Gastroesophageal sphincter (tissue), 4 donors: ENCODE results near the gene KCNK7. TPM values are rescaled to one million over a fixed set of nuclear protein-coding genes. Genes with fewer than 3 reads are reported as not detected.

Source experiments
- ATAC-seq: fragments of 150-250 bp; one replicate; pipeline ENCODE4 v1.9.1; 2016; ENCODE audit warnings: mild to moderate bottlenecking, moderate library complexity
- H3K27ac ChIP-seq, 4 donors: fragments of 200-600 bp; sonication (generic) in 3 of 4; 1 replicate in 3 of 4; 2 replicates in 1 of 4; pipeline ENCODE4 v1.5.1; 2016 to 2019
- H3K27me3 ChIP-seq: fragments of 200-600 bp; sonication (generic); one replicate; pipeline ENCODE4 v1.5.1; 2019
- H3K36me3 ChIP-seq, 2 donors: fragments of 200-600 bp; sonication (generic); one replicate each; pipeline ENCODE4 v1.5.1; 2019; ENCODE audit warnings: control low read depth in 1 of 2
- H3K4me1 ChIP-seq, 3 donors: fragments of 200-600 bp; sonication (generic); 1 replicate in 2 of 3; 2 replicates in 1 of 3; pipeline ENCODE4 v1.5.1; 2016 to 2019; ENCODE audit warnings: control low read depth in 2 of 3
- H3K4me3 ChIP-seq, 2 donors: fragments of 200-600 bp; sonication (generic); one replicate each; pipeline ENCODE4 v1.5.1; 2019; ENCODE audit warnings: mild to moderate bottlenecking in 1 of 2, moderate library complexity in 1 of 2
- H3K9me3 ChIP-seq, 3 donors: fragments of 200-600 bp; sonication (generic); one replicate each; pipeline ENCODE4 v1.5.1; 2017 to 2019; ENCODE audit warnings: control low read depth in 2 of 3
- CTCF ChIP-seq, 4 experiments: fragments of 200-600 bp in 2 of 4; fragments of 450-650 bp in 2 of 4; sonication (generic) in 1 of 4; IDR thresholded peaks; one replicate each; pipeline ENCODE4 v1.5.1; 2017 to 2019; ENCODE audit warnings: antibody characterized with exemption in 4 of 4, mild to moderate bottlenecking in 2 of 4, moderate library complexity in 2 of 4
- EP300 ChIP-seq: sonication (generic); formaldehyde crosslinking; IDR thresholded peaks from one replicate; pipeline ENCODE4 v1.6.1; 2017; ENCODE audit warnings: antibody characterized with exemption, mild to moderate bottlenecking
- POLR2A ChIP-seq, 2 donors: fragments of 450-650 bp; IDR thresholded peaks; one replicate each; pipeline ENCODE4 v1.6.1; 2017; ENCODE audit warnings: antibody characterized with exemption in 2 of 2, mild to moderate bottlenecking in 2 of 2, moderate library complexity in 1 of 2
- POLR2AphosphoS5 ChIP-seq: sonication (generic); formaldehyde crosslinking; IDR thresholded peaks from one replicate; pipeline ENCODE4 v1.6.1; 2017; ENCODE audit warnings: antibody characterized with exemption
- WGBS, 2 donors: methylation state at CpG; one replicate each; pipeline ENCODE4 v1.1.5; 2018; ENCODE audit warnings: low coverage in 1 of 2; 5-methylcytosine and 5-hydroxymethylcytosine counted together
- total RNA-seq, 4 donors: library from RNA; depleted of rRNA; stranded (reverse); fragments of >200 nt; gene quantifications; one replicate each; pipeline ENCODE4 v1.1.0, GENCODE V29; 2016

Gene KCNK7
- total RNA-seq, 4 donors from 2014 or later, result 0.40 to 1.5 (median 0.93) TPM; not detected in 1

GRCh38 chr11:65576867-65577755, 18.5 kb downstream of the KCNK7 start:
- peak; percentile 41 for TF ChIP-seq POLR2AphosphoS5
- peak in 1 of 4 experiments; percentile 4 for TF ChIP-seq CTCF (IDR thresholded peaks at IDR 0.05)
- no peak for TF ChIP-seq EP300
- peak; percentile 29 to 53 for TF ChIP-seq POLR2A (IDR thresholded peaks at IDR 0.05)
- Histone ChIP-seq H3K4me1 (peaks cover 0 to 94% (median 38%) of the 10 kb centered on the region in 3 donors), H3K9me3 (no peaks in the 10 kb centered on the region), H3K27ac (peak overlapping the region; percentile 96 to 99 (median 98)), H3K4me3 (peak overlapping the region; percentile 78 to 96), H3K36me3 (peaks cover 0 to 41% of the 10 kb centered on the region in 2 donors), H3K27me3 (no peaks in the 10 kb centered on the region)
- WGBS, 2 donors, result 60% methylated on average over 3 of the region's 18 CpGs; no CpG with 5 or more reads in 1 of the 2 donors
- ATAC-seq, result peak; percentile 49

- peak overlapping the region; percentile 78 to 96 for H3K4me3 ChIP-seq
- H3K9me3 ChIP-seq, result no peaks in the 10 kb centered on the region
- WGBS, 2 donors, result no CpG with 5 or more reads among the region's 26 CpGs
- H3K4me1 ChIP-seq, result peaks cover 4 to 95% (median 46%) of the 10 kb centered on the region in 3 donors
- H3K27ac ChIP-seq, result peak overlapping the region; percentile 96 to 99 (median 98)
- peaks cover 0 to 34% of the 10 kb centered on the region in 2 donors for H3K36me3 ChIP-seq
- ATAC-seq, result no peak
- peak in 1 of 2 donors; percentile 4 for TF ChIP-seq POLR2A (IDR thresholded peaks at IDR 0.05)
- no peak for TF ChIP-seq POLR2AphosphoS5
- no peak for TF ChIP-seq CTCF (IDR thresholded peaks at IDR 0.05)
- H3K27me3 ChIP-seq, result no peaks in the 10 kb centered on the region
These were observed 19.3 kb downstream of the KCNK7 start for GRCh38 chr11:65576232-65576866.

- H3K4me1 ChIP-seq, result peaks cover 8 to 95% (median 52%) of the 10 kb centered on the region in 3 donors
- no peaks in the 10 kb centered on the region for H3K27me3 ChIP-seq
- peaks cover 0 to 27% of the 10 kb centered on the region in 2 donors for H3K36me3 ChIP-seq
- H3K9me3 ChIP-seq, result no peaks in the 10 kb centered on the region
- 0% methylated on average over 1 of the region's 69 CpGs; no CpG with 5 or more reads in 1 of the 2 donors for WGBS, 2 donors
- ATAC-seq, result peak; percentile 39
- peak within 1 kb of the TSS; percentile 78 to 96 for H3K4me3 ChIP-seq
- peak within 1 kb of the TSS; percentile 96 to 99 (median 98) for H3K27ac ChIP-seq
- TF ChIP-seq EP300 (no peak), POLR2AphosphoS5 (peak; percentile 20), CTCF (IDR thresholded peaks at IDR 0.05) (peak in 1 of 4 experiments; percentile 3), POLR2A (IDR thresholded peaks at IDR 0.05) (peak; percentile 35 to 40)
These were observed 19.9 kb downstream of the KCNK7 start, which contains the start of gene EHBP1L1 for GRCh38 chr11:65575568-65576231. EHBP1L1 (plus strand) TSS chr11:65576053; CDS start chr11:65576303, 250 bp downstream.

- peaks cover 8 to 90% (median 53%) of the 10 kb centered on the region in 3 donors for H3K4me1 ChIP-seq
- H3K27me3 ChIP-seq, result no peaks in the 10 kb centered on the region
- TF ChIP-seq EP300, result no peak
- TF ChIP-seq CTCF (IDR thresholded peaks at IDR 0.05), result no peak
- TF ChIP-seq POLR2A (IDR thresholded peaks at IDR 0.05), result no peak
- TF ChIP-seq POLR2AphosphoS5, result no peak
- 10% methylated on average over 10 of the region's 28 CpGs; no CpG with 5 or more reads in 1 of the 2 donors for WGBS, 2 donors
- ATAC-seq, result no peak
- H3K27ac ChIP-seq, result peak overlapping the region; percentile 72 to 99 (median 98)
- H3K36me3 ChIP-seq, result peaks cover 0 to 20% of the 10 kb centered on the region in 2 donors
- H3K4me3 ChIP-seq, result peak overlapping the region; percentile 78 to 96
- no peaks in the 10 kb centered on the region for H3K9me3 ChIP-seq
These were observed 20.6 kb downstream of the KCNK7 start for GRCh38 chr11:65574811-65575567.
